ENCODE data around the gene MSMO1. TPM values are rescaled to one million over a fixed set of nuclear protein-coding genes. Genes with fewer than 3 reads are reported as not detected.

Gene MSMO1
- total and polyA plus RNA-seq, 11 donors = 6.0 to 28.4 (median 13.2) TPM

DNA sequence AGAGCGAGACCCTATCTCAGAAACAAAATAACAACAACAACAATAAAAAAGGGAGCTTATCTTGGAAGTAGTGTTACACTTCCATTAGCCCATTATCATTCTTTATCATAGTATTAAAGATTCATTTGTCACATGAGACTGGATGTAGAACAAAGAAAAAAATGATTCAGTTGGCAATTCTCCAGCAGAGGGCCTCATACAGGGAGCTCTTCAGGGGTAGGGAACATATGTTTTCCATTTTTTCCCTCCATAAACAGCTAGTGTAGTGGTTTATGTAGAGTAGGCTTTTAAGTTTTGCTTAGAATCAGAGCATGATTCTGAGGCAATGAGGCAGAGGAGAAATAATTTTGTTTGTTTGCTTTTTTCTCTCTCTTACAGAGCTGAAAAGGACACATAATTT is 57.1 kb downstream of the MSMO1 start:
- TF ChIP-seq, protein P1, sequence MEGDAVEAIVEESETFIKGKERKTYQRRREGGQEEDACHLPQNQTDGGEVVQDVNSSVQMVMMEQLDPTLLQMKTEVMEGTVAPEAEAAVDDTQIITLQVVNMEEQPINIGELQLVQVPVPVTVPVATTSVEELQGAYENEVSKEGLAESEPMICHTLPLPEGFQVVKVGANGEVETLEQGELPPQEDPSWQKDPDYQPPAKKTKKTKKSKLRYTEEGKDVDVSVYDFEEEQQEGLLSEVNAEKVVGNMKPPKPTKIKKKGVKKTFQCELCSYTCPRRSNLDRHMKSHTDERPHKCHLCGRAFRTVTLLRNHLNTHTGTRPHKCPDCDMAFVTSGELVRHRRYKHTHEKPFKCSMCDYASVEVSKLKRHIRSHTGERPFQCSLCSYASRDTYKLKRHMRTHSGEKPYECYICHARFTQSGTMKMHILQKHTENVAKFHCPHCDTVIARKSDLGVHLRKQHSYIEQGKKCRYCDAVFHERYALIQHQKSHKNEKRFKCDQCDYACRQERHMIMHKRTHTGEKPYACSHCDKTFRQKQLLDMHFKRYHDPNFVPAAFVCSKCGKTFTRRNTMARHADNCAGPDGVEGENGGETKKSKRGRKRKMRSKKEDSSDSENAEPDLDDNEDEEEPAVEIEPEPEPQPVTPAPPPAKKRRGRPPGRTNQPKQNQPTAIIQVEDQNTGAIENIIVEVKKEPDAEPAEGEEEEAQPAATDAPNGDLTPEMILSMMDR (IDR thresholded peaks at IDR 0.05) = no peak
- no peak for TF ChIP-seq POLR2A (IDR thresholded peaks at IDR 0.05)
- peaks cover 0 to 22% (median 0%) of the 10 kb centered on the region in 12 donors for H3K4me1 ChIP-seq
- H3K36me3 ChIP-seq = no peaks in the 10 kb centered on the region
- no peak overlapping the region for H3K27ac ChIP-seq
- H3K27me3 ChIP-seq = peaks cover 0 to 15% (median 0%) of the 10 kb centered on the region in 9 donors
- WGBS, 4 donors = 88 to 93% (median 92%) methylated on average over 1 of the region's 1 CpG
- ATAC-seq = no peak
- intact Hi-C loops (cut with DNase I) = no loop called here
- no peak overlapping the region for H3K4me3 ChIP-seq
- no peaks in the 10 kb centered on the region for H3K9me3 ChIP-seq
- no peak for DNase-seq

DNA sequence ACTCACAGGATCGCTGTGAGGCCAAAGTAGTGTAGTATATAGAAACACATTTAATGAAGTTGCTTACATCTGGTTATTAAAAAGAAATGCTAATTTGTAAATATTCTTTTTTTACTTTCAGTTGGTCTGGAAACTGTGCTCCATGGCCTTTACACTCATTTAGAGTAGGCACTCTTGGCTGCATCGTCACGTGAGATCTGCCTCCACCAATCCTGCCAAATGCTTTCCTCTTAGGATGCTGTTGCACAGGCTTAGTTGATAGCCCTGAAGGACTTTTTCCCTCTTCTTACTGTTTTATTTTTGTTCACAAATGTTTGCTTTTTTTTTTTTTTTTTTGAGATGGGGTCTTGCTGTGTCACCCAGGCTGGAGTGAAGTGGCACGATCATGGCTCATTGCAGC is 57.7 kb downstream of the MSMO1 start:
- Histone ChIP-seq H3K27ac (no peak overlapping the region), H3K4me1 (peaks cover 0 to 19% (median 0%) of the 10 kb centered on the region in 12 donors), H3K9me3 (no peaks in the 10 kb centered on the region), H3K27me3 (peaks cover 0 to 10% (median 0%) of the 10 kb centered on the region in 9 donors), H3K36me3 (no peaks in the 10 kb centered on the region), H3K4me3 (no peak overlapping the region)
- intact Hi-C loops (cut with DNase I) = no loop called here
- WGBS, 4 donors = 91 to 94% (median 92%) methylated on average over 4 of the region's 4 CpGs
- DNase-seq (no peak), ATAC-seq (no peak)
- TF ChIP-seq, protein P1 (IDR thresholded peaks at IDR 0.05) = no peak
- TF ChIP-seq POLR2A (IDR thresholded peaks at IDR 0.05) = no peak

DNA sequence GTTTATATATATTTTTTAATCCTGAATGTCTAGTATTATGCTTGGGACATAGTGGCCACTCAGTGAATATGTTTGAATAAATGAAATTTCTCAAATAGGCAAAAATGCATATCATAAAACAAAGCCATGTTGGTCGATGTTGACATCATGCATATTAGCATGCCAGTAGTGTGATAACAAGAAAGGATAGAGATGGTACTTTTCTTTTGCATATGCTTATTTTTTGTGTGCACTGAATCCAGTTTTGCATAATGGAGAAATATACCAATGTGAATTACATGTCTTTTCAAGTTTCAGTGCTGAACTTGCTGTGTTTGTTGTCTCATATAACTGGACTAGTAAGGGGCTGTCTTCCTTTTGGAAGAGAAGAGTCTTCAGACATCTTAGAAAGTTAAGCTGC is 58.9 kb downstream of the MSMO1 start:
- H3K27me3 ChIP-seq = peaks cover 0 to 5% (median 0%) of the 10 kb centered on the region in 9 donors
- no peak for DNase-seq
- H3K9me3 ChIP-seq = no peaks in the 10 kb centered on the region
- 94 to 100% (median 97%) methylated on average over 1 of the region's 1 CpG for WGBS, 4 donors
- TF ChIP-seq, protein P1 (IDR thresholded peaks at IDR 0.05) = no peak
- TF ChIP-seq POLR2A (IDR thresholded peaks at IDR 0.05) = no peak
- no peaks in the 10 kb centered on the region for H3K36me3 ChIP-seq
- peaks cover 0 to 19% (median 0%) of the 10 kb centered on the region in 12 donors for H3K4me1 ChIP-seq
- no peak overlapping the region for H3K27ac ChIP-seq
- ATAC-seq = no peak
- no peak overlapping the region for H3K4me3 ChIP-seq
- intact Hi-C loops (cut with DNase I) = no loop called here

DNA sequence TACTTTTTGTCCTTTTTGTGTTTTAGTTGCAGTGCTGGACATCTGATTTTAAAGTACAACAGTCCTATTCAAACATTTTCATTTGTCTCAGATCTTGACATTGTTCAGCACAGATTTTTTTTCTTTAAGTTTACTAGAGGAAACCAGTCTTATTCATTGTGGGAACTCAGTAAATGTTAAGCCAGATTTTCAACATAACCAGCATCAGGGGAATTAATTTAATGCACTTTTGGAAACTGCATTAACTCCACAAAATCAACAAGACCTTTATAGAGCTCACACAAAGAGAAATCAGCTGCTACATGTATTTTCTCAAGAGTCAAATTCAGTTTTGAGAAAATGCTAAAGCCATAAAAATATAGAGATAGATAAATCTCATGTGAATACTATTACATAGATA is 61.3 kb downstream of the MSMO1 start:
- TF ChIP-seq, protein P1 (IDR thresholded peaks at IDR 0.05) = no peak
- H3K4me1 ChIP-seq = peaks cover 0 to 12% (median 0%) of the 10 kb centered on the region in 12 donors
- no peaks in the 10 kb centered on the region for H3K36me3 ChIP-seq
- H3K27me3 ChIP-seq = no peaks in the 10 kb centered on the region
- no peak for ATAC-seq
- intact Hi-C loops (cut with DNase I) = no loop called here
- DNase-seq = no peak
- no peak overlapping the region for H3K27ac ChIP-seq
- H3K4me3 ChIP-seq = no peak overlapping the region
- H3K9me3 ChIP-seq = no peaks in the 10 kb centered on the region

MicroRNAs encoded within 50 kb of the gene (microRNA counts, 767-probe panel; counts per million panel counts)
- microRNA hsa-miR-578 = 1,940 to 2,586 counts per million in 2 donors

Small RNA genes lying within 50 kb of the gene (microRNA-seq; reads per million reads assigned to microRNA genes)
- 0 reads per million in 4 donors for gene MIR578

Other genes starting within 250 kb of the MSMO1 start
- gene TMEM192, start 214.8 kb upstream of the MSMO1 start, total RNA-seq = 10 to 100 TPM; 12.8 to 21.0 (median 17.7) TPM
- gene TMEM192, start 214.8 kb upstream of the MSMO1 start, polyA plus RNA-seq = 10 to 100 TPM in 1 of 2 donors, 1 to 10 TPM in 1; 6.5 to 21.1 TPM
- 10 to 100 TPM in 6 of 9 donors, 1 to 10 TPM in 3; 7.2 to 18.6 (median 10.8) TPM for gene KLHL2, start 120.1 kb upstream of the MSMO1 start, total RNA-seq
- gene KLHL2, start 120.1 kb upstream of the MSMO1 start, polyA plus RNA-seq = 10 to 100 TPM in 1 of 2 donors, 1 to 10 TPM in 1; 4.0 to 15.5 TPM
- 100 to 1,000 TPM in 1 of 9 donors, 10 to 100 TPM in 8; 16.6 to 115 (median 34.5) TPM for gene CPE, start 51.3 kb downstream of the MSMO1 start, total RNA-seq
- gene CPE, start 51.3 kb downstream of the MSMO1 start, polyA plus RNA-seq = 10 to 100 TPM; 13.3 to 23.4 TPM

All from heart left ventricle (tissue), 16 donors.